SU-DHL-6 (cell line): ENCODE data around the gene IL10.

Experiments used
- H2AFZ ChIP-seq: fragments of 200-600 bp; sonication (generic); 2 replicates; pipeline ENCODE4 v1.6.1; 2014; ENCODE audit warnings: low read depth, mild to moderate bottlenecking, moderate library complexity, mixed read lengths, antibody characterized with exemption, low read length; ENCODE audit not compliant: severe bottlenecking
- H3F3A ChIP-seq: fragments of 200-600 bp; shearing (Covaris generic); 2 replicates; pipeline ENCODE4 v1.6.0; 2016; ENCODE audit warnings: antibody characterized with exemption, mild to moderate bottlenecking; ENCODE audit not compliant: insufficient read depth
- H3K27ac ChIP-seq: fragments of 200-600 bp; sonication (generic); 2 replicates; pipeline ENCODE4 v1.5.1; 2016; ENCODE audit warnings: low read depth, mild to moderate bottlenecking, low read length, moderate library complexity, mixed read lengths
- H3K27me3 ChIP-seq: fragments of 200-600 bp; sonication (generic), shearing (Covaris generic); 2 replicates; pipeline ENCODE4 v1.6.0; 2014; ENCODE audit warnings: mild to moderate bottlenecking, low read length
- H3K36me3 ChIP-seq: fragments of 200-600 bp; sonication (generic); 2 replicates; pipeline ENCODE4 v1.6.1; 2014; ENCODE audit warnings: mild to moderate bottlenecking, low read length, mixed read lengths
- H3K4me2 ChIP-seq: fragments of 300-600, 200-600 bp; shearing (Covaris generic), sonication (generic); 2 replicates; pipeline ENCODE4 v1.6.0; 2014; ENCODE audit warnings: low read length, low read depth, mild to moderate bottlenecking; ENCODE audit not compliant: poor library complexity, severe bottlenecking
- H3K4me3 ChIP-seq: fragments of 200-600 bp; sonication (generic); 2 replicates; pipeline ENCODE4 v1.5.1; 2014; ENCODE audit warnings: antibody characterized with exemption, low read length, mild to moderate bottlenecking, mixed read lengths; ENCODE audit not compliant: insufficient read depth, poor library complexity, severe bottlenecking
- H3K79me2 ChIP-seq: fragments of 200-600 bp; sonication (generic); 2 replicates; pipeline ENCODE4 v1.6.1; 2014; ENCODE audit warnings: mild to moderate bottlenecking, low read length, moderate library complexity; ENCODE audit not compliant: insufficient read depth
- H3K9ac ChIP-seq: fragments of 200-600 bp; sonication (generic); 2 replicates; pipeline ENCODE4 v1.7.0; 2014; ENCODE audit warnings: mild to moderate bottlenecking, low read length
- H3K9me2 ChIP-seq: fragments of 200-600 bp; sonication (generic); replicated peaks from 2 replicates; pipeline ENCODE4 v1.6.1; 2014; ENCODE audit warnings: low read length; ENCODE audit not compliant: insufficient read depth
- H3K9me3 ChIP-seq: fragments of 200-600 bp; sonication (generic); 2 replicates; pipeline ENCODE4 v1.6.1; 2014; ENCODE audit warnings: low read length, mixed read lengths; ENCODE audit not compliant: insufficient read depth
- H4K20me1 ChIP-seq: fragments of 200-600 bp; sonication (generic); 2 replicates; pipeline ENCODE4 v1.6.1; 2014; ENCODE audit warnings: low read depth, mild to moderate bottlenecking, antibody characterized with exemption, low read length, moderate library complexity, mixed read lengths
- EZH2phosphoT487 ChIP-seq: fragments of 200-600 bp; sonication (generic), shearing (Covaris generic); conservative IDR thresholded peaks from 2 replicates; pipeline ENCODE4 v1.6.1; 2018; ENCODE audit warnings: mild to moderate bottlenecking, antibody characterized with exemption, low read length, moderate library complexity, mixed read lengths
- TF ChIP-seq, protein P1 (sequence below): fragments of 200-600 bp; sonication (generic); IDR thresholded peaks from one replicate; pipeline ENCODE4 v1.5.1; 2017; ENCODE audit warnings: antibody characterized with exemption, mild to moderate bottlenecking, low read length, moderate library complexity; ENCODE audit not compliant: insufficient read depth, poor library complexity, severe bottlenecking

Gene IL10

DNA sequence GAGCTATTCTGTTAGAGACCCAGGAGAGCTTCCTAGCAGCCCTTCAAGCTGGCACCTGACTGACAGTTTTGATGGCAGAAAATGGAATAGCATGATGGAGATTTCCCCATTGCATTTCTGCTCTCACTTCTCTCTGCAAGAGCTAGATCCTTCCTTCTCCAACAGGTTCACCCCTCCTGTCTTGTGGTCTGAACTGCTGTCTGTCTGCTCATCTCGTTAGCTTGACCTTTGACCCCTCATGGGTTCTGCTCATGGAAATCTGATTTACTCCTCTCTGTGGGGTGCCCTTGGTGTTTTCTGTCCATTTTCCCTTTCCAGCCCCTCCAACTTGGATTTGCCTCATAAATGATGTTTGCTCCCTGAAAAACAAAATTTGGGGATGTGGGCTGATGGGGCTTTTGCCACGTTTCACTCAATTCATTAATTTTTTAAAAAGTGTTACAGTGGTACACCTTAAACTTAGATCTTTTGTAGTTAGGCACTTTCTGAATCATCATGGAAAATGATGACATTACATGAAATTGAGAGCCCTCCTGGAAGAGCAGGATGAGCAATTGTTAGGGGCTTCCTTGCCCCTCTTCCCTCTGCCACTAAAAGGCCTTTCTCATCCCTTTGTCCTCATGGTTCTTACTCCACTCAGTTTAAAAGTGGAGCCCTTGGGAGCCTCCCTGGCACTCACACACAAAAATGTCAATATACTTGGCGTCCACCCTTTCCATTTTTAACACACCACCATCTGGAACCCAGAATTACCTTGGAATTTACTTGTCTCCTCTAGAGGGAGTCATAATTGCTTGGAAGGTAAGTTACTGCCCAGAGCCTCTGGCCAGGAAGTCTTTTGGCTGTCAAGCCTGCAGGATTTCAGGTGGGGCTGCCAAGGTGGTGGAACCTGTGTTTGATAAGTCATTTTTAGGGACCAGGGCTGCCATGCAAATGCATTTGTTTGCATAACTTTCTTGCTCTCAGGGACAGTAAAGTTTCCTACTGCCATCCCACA, 33.6 kb downstream of the IL10 start:
- H3K9me3 ChIP-seq = no peaks in the 10 kb centered on the region
- H3K27ac ChIP-seq = no peak overlapping the region
- no peaks in the 10 kb centered on the region for H3K27me3 ChIP-seq
- H3K36me3 ChIP-seq = no peaks in the 10 kb centered on the region
- H2AFZ ChIP-seq = no peak overlapping the region
- no peak overlapping the region for H3K9ac ChIP-seq
- TF ChIP-seq, protein P1, sequence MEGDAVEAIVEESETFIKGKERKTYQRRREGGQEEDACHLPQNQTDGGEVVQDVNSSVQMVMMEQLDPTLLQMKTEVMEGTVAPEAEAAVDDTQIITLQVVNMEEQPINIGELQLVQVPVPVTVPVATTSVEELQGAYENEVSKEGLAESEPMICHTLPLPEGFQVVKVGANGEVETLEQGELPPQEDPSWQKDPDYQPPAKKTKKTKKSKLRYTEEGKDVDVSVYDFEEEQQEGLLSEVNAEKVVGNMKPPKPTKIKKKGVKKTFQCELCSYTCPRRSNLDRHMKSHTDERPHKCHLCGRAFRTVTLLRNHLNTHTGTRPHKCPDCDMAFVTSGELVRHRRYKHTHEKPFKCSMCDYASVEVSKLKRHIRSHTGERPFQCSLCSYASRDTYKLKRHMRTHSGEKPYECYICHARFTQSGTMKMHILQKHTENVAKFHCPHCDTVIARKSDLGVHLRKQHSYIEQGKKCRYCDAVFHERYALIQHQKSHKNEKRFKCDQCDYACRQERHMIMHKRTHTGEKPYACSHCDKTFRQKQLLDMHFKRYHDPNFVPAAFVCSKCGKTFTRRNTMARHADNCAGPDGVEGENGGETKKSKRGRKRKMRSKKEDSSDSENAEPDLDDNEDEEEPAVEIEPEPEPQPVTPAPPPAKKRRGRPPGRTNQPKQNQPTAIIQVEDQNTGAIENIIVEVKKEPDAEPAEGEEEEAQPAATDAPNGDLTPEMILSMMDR = no peak
- TF ChIP-seq EZH2phosphoT487 = no peak
- no peak overlapping the region for H3K4me2 ChIP-seq
- no peaks in the 10 kb centered on the region for H3K9me2 ChIP-seq
- no peaks in the 10 kb centered on the region for H4K20me1 ChIP-seq
- peaks cover 5% of the 10 kb centered on the region; the same call in 1 of the 2 replicates for H3F3A ChIP-seq
- H3K79me2 ChIP-seq = no peaks in the 10 kb centered on the region
- H3K4me3 ChIP-seq = no peak overlapping the region

DNA sequence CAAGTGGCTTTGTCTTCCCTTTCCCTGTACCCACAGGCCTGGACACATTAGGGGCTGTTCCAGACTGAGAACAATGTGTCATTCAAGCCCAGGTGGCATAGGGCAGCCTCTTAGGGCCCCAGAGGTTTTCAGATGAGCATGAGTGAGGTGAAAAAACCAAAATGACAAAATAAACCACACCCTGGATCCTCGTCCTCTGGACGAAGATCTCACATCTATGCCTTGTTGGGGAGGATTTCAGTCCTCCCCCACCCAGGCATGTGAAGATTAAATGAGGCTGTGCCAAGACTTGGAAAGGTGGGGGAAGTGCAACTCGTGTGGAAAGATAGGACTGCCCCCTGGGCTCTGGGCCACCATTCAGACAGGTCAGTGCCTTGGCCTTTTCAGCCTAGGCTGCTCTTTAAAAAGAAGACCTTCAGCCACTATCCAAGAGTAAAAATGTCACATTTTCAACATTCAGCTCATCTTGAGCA, 34.5 kb downstream of the IL10 start:
- H3K27ac ChIP-seq = no peak overlapping the region
- TF ChIP-seq, protein P1 = no peak
- no peaks in the 10 kb centered on the region for H3K79me2 ChIP-seq
- H3K4me3 ChIP-seq = no peak overlapping the region
- H3K9ac ChIP-seq = no peak overlapping the region
- H3F3A ChIP-seq = peaks cover 5% of the 10 kb centered on the region; the same call in 1 of the 2 replicates
- H3K9me2 ChIP-seq = no peaks in the 10 kb centered on the region
- H4K20me1 ChIP-seq = no peaks in the 10 kb centered on the region
- H3K36me3 ChIP-seq = no peaks in the 10 kb centered on the region
- H3K4me2 ChIP-seq = no peak overlapping the region
- H3K9me3 ChIP-seq = no peaks in the 10 kb centered on the region
- no peaks in the 10 kb centered on the region for H3K27me3 ChIP-seq
- H2AFZ ChIP-seq = no peak overlapping the region

DNA sequence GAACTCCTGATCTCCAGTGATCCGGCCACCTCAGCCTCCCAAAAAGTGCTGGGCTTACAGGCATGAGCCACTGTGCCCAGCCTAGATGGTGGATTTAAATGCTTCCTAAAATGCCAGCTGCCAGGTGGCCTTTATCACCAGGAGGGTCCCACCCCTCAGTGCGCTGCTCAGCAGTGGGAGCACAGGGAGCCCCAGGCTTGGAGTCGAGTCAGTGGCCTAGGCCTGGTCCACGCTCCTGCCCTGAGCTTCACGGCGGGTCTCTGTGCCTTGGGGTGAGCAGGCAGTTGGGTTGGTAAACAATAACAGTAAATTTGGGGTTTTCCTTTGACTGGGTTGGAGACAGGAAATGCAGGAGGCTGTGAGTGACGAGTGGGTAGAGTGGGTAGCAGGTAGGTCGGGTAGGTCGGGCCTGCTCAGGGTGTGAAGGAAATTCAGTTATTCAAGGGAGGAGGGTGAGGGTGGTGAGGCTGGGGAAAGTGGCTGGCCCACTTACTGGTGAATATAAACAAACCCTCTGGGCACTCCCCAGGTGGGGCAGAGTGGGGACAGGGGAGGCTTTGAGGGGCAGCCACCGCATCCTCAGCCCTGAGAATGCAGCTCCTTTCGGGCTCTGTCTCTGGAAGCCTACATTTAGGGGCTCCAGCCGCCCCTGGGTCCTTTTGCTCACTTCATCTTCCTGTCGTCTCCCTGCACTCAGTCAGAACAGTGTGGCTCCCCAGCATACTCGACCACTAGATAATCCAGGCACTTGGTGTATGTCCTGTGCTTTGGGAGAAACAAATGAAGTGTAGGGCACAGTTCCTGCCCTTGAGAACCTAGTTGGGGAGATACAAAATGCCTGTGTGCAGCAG, 35.2 kb downstream of the IL10 start:
- H3F3A ChIP-seq = peaks cover 5% of the 10 kb centered on the region; the same call in 1 of the 2 replicates
- no peaks in the 10 kb centered on the region for H3K79me2 ChIP-seq
- no peaks in the 10 kb centered on the region for H3K9me3 ChIP-seq
- H3K4me2 ChIP-seq = no peak overlapping the region
- H2AFZ ChIP-seq = no peak overlapping the region
- no peak overlapping the region for H3K9ac ChIP-seq
- H4K20me1 ChIP-seq = no peaks in the 10 kb centered on the region
- no peak overlapping the region for H3K4me3 ChIP-seq
- H3K36me3 ChIP-seq = no peaks in the 10 kb centered on the region
- no peaks in the 10 kb centered on the region for H3K27me3 ChIP-seq
- TF ChIP-seq, protein P1 = no peak
- no peak for TF ChIP-seq EZH2phosphoT487
- no peak overlapping the region for H3K27ac ChIP-seq
- H3K9me2 ChIP-seq = no peaks in the 10 kb centered on the region
